NCI-H128 (cell line): ENCODE results near the gene RGS7.
"Not testable (repeated sequence)": the region's sequence is repeated elsewhere in the genome, so short reads cannot be mapped to it uniquely, and the experiment has no call there.

Experiments used
- DNase-seq: peaks from one replicate; lab custom pipeline; 2025; ENCODE audit not compliant: unreplicated experiment; lab: John Stamatoyannopoulos, UW

Gene RGS7

DNA sequence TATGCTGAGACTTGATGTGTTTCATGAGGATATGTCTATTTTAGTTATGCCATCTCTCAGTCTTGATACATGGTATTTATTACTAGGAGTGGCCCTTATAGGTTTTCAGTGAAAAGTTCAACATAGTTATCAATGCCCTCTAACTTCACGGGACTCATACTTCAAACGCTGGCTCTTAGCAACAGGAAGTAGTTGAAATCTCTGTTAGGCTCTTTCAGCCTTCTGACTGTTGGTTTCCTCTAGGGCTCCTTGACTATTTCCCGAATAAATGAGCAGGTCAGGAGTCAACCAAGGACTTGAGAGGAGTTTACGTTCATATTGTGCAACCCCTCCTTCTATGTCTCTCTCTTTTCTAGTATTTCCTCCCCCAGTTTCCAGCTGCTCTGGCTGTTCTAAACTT is 141.8 kb downstream of the RGS7 start:
- DNase-seq: no peak

DNA sequence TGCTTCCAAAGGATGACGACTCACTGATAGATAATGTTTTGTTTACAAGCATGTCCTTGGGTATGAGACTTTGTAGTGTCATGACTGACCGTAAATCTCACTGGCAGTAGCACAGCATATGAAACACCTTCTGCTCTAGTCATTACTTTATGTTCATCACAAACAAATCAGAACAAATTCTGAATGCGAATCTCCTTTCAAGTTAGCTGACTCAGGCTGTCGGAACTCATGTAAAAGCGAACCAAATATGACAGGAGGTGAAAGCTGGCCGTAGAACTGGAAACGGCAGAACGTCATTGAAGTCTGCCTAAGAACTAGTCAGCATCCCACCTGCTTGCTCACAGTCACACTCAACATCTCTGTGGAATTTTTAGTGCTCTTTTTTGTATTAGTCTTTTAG is 143.9 kb downstream of the RGS7 start:
- DNase-seq: no peak

DNA sequence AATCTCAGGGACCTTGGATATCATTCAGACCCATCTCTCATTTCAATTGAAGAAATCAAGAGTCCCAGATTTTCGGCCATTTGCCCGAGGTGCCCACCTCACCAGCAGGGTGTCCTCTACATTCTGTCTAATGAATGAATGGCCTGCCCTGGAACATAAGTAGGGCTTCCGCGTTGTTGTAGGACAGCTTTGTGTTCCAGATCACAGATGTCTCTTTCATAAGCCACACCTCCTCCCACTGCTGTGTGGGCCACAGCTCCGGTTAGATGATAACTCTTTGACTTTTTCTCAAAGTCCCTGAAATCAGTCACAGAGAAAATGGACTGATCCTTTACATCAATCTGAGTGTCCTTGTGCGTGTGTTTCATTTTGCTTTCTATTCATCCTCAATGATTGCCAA is 144.4 kb downstream of the RGS7 start:
- no peak for DNase-seq

DNA sequence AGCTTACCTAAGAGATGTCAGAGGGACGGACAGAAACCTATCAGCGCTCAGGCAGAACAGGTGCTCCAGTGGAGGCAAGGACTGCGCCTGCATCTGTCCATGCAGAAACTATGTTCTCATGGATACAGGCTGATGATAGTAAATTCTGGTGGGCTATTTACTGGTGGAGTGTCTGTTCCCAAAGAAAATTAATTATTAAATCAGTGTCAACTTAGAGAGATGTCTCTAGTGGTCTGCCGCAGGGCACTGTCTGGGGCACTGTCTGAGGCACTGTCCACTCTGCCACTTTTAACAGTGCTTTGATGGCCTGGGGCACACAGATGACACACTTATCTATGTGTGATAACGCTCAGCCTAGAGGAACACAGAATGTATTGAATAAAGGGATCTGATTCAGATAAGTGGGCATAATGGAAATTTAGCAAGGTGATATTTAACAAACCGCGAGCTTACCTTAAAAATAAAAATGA is 148.1 kb downstream of the RGS7 start:
- DNase-seq: no peak

DNA sequence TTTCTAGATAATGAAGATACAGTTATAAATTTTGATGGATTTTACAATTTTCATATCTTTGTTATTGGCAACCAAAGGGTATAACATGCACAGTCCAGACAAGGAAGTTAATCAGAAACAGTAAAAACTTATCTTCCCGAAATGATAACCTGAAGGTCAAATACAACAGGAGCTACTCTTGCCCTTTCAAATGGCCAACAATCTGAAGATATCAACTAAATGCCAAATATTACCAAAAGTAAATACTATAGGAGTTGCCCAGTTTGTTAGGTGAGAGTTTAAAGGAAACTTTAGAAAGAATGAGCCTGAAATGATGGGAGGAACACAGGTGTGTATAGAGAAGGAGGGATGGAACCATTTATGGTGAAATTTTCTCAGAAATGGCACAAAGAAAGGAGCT is 153.2 kb downstream of the RGS7 start:
- DNase-seq: no peak

DNA sequence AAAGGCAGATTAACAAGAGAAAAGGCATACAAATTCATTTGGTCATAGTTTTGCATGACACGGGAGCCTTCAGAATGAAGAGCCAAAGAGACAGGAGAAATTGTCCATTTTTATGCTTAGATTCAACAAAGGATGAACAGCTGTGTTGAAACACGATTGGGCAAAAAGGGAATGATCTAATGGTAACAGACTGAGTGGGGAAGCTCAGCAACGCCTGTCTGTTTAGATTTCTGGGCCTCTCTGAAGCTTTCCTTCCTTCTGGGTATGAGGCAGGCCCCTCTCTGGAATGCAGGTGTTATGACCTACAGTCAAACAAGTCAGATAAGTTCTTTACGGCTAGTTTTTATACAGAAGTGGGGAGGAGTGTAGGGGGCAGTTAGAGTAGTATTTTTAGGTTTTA is 154.6 kb downstream of the RGS7 start:
- no peak for DNase-seq

DNA sequence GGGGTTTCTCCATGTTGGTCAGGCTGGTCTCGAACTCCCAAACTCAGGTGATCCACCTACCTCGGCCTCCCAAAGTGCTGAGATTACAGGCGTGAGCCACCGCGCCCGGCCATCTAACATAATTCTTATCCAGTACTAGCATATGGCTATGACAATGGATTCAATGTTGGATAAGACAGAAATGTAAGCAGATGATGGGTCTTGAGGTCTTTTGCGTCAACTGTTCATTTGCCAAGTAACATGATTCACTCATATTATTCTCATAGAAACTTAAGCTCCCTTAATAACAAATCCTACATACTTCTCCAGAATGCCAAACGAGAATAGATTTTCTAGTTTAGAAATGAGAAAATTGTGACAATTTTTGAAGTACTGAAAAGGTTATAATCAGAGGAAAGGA is 170.3 kb downstream of the RGS7 start:
- DNase-seq: no peak

DNA sequence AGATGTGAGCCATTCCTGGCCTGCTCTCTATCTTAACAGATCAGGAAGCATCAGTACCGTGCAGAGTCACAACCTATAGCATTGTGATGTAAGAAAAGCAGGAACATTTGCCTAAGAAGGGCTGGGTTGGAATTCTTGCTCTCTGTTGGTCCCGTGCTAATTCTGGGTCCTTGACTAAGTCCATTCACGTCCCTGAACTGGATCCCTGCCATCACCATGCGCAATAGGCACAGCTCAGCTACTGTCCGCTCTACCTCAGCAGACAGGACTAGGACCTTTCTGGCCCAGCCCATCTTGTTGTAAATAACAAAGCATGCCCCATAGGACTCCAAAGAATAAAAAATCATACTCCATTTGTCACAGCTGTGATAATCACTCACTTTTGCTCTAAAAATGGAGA is 175.0 kb downstream of the RGS7 start:
- no peak for DNase-seq

DNA sequence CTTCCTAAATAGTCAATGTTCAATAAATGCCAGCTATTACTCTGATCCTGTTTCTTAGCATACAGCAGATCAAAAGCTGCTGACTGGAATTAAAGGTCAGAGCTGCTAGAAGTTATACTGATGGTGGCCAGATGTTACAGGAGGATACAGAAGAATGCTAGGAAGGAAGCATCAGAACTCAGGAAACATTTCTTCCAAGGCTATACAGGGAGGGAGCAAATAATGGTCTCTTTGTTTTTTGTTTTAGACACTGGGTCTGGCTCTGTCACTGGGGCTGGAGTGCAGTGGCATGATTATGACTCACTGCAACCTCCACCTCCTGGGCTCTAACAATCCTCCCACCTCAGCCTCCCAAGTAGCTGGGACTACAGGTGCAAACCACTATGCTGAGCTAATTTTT is 175.5 kb downstream of the RGS7 start:
- no peak for DNase-seq

DNA sequence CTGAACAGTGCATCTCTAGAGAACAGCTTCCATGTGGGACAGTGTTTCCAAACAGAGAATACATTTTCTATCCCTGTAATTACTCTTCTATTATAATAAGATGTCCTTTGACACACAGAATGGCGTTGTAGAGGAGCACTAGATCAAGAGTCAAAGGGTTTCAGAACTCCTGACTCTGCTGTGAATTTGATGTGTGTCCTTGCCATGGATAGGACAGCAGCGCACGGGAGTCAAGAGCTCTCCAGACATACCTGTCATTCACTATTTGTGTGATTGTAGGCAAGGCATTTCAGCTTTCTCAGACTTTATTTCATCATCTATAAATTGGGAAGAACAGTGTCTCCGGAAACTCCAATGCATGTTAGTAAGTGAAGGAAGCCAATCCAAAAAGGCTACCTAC is 176.4 kb downstream of the RGS7 start:
- DNase-seq: no peak

DNA sequence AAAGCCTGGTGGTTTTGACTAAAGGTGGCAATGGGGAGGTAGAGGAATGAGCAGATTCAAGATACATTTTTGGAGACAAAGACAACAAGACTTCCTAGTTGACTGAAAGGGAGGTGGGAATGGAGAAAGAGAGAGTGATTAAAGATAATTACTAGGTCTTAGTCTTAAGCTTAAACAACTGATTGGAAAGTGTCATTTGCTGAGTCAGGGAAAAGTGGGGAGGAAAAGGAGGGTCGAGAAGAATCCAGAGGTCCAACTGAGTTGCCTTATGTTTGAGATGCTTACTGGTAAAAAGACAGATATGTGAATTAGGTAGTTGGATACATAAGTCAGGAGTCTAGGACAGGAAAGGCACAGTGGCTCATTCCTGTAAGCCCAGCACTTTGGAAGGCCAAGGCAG is 179.3 kb downstream of the RGS7 start:
- no peak for DNase-seq

DNA sequence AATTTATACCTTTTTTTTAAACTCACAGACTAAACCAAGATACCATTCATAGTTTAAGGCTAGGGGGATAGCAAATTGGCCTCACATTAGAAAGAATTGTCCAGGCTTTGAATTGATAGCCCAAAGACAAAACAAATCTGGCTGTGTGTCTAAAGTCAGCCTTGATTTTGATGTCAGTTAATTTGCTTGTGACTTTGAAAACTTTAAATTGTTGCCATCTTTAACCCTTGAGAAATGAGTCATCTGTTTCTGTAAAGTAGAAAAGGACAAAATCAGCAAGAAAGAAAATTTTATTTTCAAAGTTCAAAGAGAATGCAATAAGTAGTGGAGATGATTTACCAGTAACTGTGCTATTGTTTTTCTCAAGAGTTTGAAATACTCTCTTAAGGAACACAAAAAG is 184.5 kb downstream of the RGS7 start:
- DNase-seq: no peak

DNA sequence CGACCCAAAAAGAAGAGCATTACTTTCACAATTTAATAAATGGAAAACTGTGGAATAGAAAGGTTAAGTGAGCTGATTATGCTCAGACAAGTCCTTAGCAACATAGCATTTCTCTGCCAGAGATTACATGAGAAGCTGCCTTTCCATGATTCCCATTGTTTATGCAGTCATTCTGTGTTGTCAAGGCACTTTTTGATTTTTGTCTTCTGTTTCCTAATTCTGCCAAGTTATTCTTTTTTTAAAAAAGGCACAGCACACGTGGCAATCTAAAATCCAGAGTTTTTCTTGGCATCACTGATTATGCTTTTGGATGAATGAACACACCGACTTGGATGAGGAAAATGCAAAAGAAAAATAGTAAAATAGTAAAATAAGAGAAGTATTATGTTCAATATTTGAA is 185.0 kb downstream of the RGS7 start:
- no peak for DNase-seq

DNA sequence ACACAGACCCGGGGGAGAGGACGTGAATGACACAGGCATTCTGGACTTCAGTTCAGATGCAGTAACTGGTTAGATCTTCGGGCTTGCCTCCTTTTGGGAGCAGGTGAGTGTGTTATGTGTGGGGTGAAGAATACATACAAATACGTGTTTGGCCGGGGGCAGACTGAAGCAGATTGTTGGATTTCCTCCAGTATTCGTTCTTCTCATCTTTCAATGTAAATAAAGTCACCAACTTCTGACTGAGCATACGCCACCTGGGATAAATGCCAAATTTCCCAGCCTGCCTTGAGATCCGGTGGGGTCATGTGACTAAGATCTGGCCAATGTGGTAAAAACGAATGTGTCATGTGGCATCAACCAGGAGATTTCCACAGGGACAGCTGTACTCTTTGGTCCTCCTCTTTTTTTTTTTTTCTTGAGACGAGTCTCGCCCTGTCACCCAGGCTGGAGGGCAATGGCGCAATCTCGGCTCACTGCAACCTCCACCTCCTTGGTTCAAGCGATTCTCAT is 189.8 kb downstream of the RGS7 start:
- no peak for DNase-seq

DNA sequence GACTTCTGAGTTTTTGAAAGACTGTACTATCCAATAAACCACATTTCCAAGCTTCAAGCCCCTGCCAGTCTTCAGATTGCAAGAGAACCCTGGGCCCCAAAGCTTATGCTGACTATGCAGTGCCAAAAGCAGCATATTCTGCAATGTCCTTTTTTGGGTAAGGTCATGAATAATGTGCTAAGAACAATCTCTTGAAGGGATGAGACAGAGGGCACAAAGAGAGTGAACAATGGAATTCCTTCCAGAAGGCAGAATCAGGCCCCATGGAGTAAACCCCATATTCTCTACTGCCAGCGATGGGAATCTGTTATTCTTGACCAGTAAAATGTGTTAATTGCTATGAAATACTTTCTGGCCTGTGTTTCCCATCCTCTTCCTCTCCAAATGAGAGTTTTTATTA is 190.4 kb downstream of the RGS7 start:
- no peak for DNase-seq

DNA sequence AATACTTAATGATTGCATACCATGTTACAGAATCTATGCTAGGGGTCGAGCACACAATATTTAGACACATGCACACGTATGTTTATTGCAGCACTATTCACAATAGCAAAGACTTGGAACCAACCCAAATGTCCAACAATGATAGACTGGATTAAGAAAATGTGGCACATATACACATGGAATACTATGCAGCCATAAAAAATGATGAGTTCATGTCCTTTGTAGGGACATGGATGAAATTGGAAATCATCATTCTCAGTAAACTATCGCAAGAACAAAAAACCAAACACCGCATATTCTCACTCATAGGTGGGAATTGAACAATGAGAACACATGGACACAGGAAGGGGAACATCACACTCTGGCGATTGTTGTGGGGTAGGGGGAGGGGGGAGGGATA is 191.7 kb downstream of the RGS7 start:
- DNase-seq: not testable (repeated sequence)

DNA sequence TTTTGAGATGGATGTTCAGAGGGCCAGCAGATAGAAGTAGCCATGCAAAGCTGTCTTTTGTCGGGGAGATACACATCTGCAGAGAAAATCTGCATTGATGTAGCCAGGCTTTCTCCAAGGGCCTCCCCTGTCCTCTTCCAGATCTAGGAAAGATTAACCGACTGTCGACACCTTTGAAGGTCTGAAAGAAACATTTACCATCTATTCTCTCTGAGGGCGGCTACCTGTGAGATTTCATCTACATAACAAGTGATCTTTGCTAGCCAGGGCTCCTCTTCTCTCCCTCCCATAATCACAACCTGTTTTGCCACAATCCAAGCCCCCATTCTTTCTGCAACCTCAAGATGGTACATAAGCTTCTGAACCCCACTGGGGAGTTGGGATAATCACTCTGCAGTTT is 193.6 kb downstream of the RGS7 start:
- DNase-seq: no peak

DNA sequence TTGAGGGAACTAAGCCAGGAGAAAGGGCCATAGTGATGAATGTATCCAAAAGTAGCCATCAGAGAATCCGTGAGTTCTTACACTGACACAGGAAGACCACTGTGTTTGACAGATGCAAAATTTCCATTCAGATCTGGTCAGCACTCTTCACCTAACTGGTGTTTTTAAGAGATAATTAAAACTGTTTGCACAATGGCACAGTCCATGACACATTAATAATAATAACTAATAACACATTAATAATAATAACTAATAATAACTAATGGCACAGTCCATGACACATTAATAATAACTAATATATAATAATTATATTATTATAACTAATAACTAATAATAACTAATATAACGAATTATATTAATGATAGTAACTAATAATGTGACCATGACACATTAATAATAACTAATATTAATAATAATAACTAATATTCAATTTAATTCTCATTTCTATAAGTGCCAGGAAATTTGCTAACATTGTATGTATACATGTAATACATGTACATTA is 195.8 kb downstream of the RGS7 start:
- no peak for DNase-seq

DNA sequence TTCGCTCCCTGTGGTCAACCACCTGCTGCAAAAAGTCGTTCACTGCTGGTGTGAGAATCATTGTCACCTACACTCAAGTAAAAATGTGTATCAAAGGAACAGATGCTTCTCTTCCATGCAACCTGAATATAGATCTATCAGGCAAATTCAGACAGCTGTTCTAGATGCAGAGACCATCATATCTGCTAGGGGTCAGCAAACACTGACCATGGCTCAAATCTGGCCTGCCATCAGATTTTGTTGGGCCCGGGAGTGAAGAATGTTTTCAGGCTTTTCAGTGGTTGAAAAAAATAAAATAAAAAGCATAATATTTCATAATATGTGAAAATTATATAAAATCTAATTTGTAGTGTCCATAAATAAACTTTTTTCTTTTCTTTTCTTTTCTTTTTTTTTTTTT is 199.6 kb downstream of the RGS7 start:
- no peak for DNase-seq

DNA sequence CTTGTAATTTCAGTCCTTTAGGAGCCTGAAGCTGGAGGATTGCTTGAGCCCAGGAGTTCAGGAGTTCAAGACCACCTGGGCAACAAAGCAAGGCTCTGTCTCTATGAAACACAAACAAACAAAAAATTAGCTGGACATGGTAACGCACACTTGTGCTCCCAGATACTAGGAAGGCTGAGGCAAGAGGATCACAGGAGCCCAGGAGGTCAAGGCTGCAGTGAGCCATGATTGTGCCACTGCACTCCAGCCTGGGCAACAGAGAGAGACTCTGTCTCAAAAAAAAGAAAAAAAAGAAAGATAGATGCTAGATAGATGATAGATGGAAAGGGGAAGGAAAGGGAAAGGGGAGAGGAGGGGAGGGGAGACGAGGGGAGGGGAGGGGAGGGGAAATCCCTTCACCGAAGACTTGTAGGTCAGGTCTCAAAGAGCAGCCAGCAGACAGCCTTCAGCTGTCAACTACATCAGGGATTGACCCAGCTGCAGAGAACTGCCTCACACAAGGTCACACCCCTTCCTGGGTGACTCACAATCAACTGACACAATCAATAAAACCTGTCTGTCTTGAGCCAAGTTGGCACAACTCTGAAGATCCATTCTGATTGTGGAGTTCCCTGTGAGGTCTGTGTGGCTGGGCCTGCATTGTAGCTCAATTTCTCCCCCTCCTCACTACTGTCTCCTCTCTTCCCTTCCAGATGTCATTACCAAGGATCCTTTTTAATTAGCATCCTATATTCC is 200.6 kb downstream of the RGS7 start:
- no peak for DNase-seq

DNA sequence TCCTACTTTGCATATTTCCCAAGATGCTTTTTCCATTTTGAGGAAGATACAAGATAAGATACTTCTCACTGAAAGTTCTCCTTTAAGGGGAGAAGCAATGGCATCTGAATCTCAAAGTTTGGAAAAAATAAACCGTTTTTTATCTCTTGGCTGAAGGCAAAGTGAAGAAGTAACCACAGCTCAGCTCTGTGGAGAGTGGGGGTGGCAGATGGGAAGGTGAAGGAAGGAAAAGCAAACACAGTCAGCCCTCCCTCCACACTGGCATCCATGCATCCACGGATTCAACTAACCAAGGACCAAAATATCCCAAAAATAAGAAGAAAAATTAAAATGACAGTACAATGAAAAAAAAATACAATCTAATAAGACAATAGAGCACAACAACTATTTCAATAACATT is 211.1 kb downstream of the RGS7 start:
- no peak for DNase-seq

DNA sequence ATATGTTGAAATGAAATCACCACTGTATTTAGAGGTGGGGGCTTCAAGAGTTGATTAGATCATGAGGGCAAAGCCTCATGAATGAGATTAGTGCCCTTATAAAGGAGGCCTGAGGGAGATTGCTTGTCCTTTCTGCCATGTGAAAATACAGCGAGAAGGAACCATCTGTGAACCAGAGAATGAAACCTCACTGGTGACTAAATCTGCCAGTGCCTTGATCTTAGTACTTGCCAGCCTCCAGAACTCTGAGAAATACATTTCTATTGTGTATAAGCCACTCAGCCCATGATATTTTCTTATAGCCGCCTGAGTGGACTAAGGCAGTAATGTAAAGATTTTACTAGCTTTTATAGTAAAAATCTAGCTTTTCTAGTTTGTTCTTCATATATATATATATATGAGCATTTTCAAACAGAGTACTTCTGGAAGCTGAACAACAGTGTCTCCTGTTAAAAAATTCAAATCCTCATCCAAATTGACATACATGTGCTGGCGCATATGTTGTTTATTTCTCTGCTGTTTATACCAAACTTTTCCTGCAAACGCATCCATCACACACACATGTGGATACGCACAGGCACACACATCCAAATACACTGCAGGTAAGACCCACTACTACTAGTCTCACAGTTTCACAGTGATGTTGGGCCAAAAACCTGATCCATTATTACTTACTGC is 213.1 kb downstream of the RGS7 start:
- no peak for DNase-seq
